GM12878 (cell line): Measurements from ENCODE around the gene NAA60. TPM values are rescaled to one million over a fixed set of nuclear protein-coding genes. Genes with fewer than 3 reads are reported as not detected.
A peak's percentile ranks its signal among the peaks of the same experiment; 100 is the strongest.

Source experiments
- ATAC-seq: fragments of 200-7000 bp; cut with Tn5 transposase; 3 replicates; pipeline ENCODE4 v1.9.1; 2020; ENCODE audit warnings: mild to moderate bottlenecking, moderate library complexity
- BruUV-seq: library from RNA; stranded (reverse); fragments of 400-500 nt; replicated peaks from 2 replicates; lab custom pipeline; 2021; lab: Mats Ljungman, UMichigan
- CTCF ChIA-PET: fragments of 300-600 bp; sonication (Branson Sonifier 250); formaldehyde crosslinking; extraction: SDS; loops from one replicate; lab custom pipeline; 2021; ENCODE audit warnings: inconsistent platforms; lab: Yijun Ruan, JAX
- POLR2A ChIA-PET: fragments of 350-600 bp; formaldehyde crosslinking; extraction: SDS; loops from one replicate; lab custom pipeline; 2021; ENCODE audit warnings: inconsistent platforms; lab: Charles Lee
- RAD21 ChIA-PET: fragments of 300-600 bp; sonication (Branson Sonifier 250); formaldehyde crosslinking; loops from one replicate; lab custom pipeline; 2023; ENCODE audit warnings: antibody characterized with exemption; ENCODE audit not compliant: unreplicated experiment; lab: Charles Lee
- SMC1A ChIA-PET: fragments of 300-600 bp; sonication (Branson Sonifier 250); formaldehyde crosslinking; loops from one replicate; lab custom pipeline; 2023; ENCODE audit not compliant: unreplicated experiment, uncharacterized antibody; lab: Charles Lee
- DNase-seq: peaks from one replicate; pipeline ENCODE4 v3.0.0-alpha.2; 2011; ENCODE audit warnings: low read depth, low spot score
- FAIRE-seq: peaks from 3 replicates; lab custom pipeline; 2011; peaks lifted over from hg19 to GRCh38; lab: Jason Lieb, UNC
- H2AFZ ChIP-seq: 2 replicates; pipeline ENCODE4 v1.6.0; 2011; ENCODE audit warnings: low read depth, low read length, control low read depth; ENCODE audit not compliant: control insufficient read depth
- H3K27ac ChIP-seq: 2 replicates; pipeline ENCODE4 v1.5.1; 2011; ENCODE audit warnings: control low read depth; ENCODE audit not compliant: control insufficient read depth, insufficient read depth
- H3K27me3 ChIP-seq, 2 experiments: replicated peaks in 1 of 2; 2 replicates each; pipeline versions ENCODE4 v1.6.0 to v1.6.1; 2011; ENCODE audit warnings: low read length in 1 of 2; ENCODE audit not compliant: control insufficient read depth in 2 of 2, insufficient read depth in 2 of 2
- H3K36me3 ChIP-seq, 2 experiments: 2 replicates each; pipeline ENCODE4 v1.5.1; 2011; ENCODE audit warnings: low read length in 1 of 2; ENCODE audit not compliant: control insufficient read depth in 2 of 2, insufficient read depth in 2 of 2
- H3K4me1 ChIP-seq: 2 replicates; pipeline ENCODE4 v1.6.1; 2011; ENCODE audit warnings: mild to moderate bottlenecking, low read length, moderate library complexity, mixed read lengths; ENCODE audit not compliant: control insufficient read depth, insufficient read depth
- H3K4me2 ChIP-seq: 2 replicates; pipeline ENCODE4 v1.6.0; 2011; ENCODE audit warnings: control low read depth; ENCODE audit not compliant: control insufficient read depth, insufficient read depth
- H3K4me3 ChIP-seq: fragments of 200-600 bp; sonication (generic); 2 replicates; pipeline ENCODE4 v1.5.1; 2016
- H3K79me2 ChIP-seq: 2 replicates; pipeline ENCODE4 v1.6.0; 2011; ENCODE audit warnings: low read length; ENCODE audit not compliant: control insufficient read depth, insufficient read depth
- H3K9ac ChIP-seq: 2 replicates; pipeline ENCODE4 v1.8.0; 2011; ENCODE audit warnings: low read length, control low read depth, mixed read lengths; ENCODE audit not compliant: control insufficient read depth, insufficient read depth
- H3K9me3 ChIP-seq: replicated peaks from 3 replicates; pipeline ENCODE4 v1.5.1; 2011; ENCODE audit warnings: mild to moderate bottlenecking, low read length; ENCODE audit not compliant: control insufficient read depth, insufficient read depth
- H4K20me1 ChIP-seq: 2 replicates; pipeline ENCODE4 v1.6.0; 2011; ENCODE audit not compliant: control insufficient read depth, insufficient read depth
- ASH2L ChIP-seq: fragments of 300-600, 200-600 bp; sonication (generic); IDR thresholded peaks from 2 replicates; pipeline ENCODE4 v1.6.1; 2017; ENCODE audit warnings: low read depth, mild to moderate bottlenecking, borderline replicate concordance
- CEBPB ChIP-seq, 2 experiments: fragments of 150-350 bp in 1 of 2; IDR thresholded peaks; 2 replicates each; pipeline ENCODE4 v1.6.1; 2012 to 2014; ENCODE audit warnings: low read depth in 2 of 2, low read length in 2 of 2, borderline replicate concordance in 1 of 2, inconsistent platforms in 1 of 2
- EED ChIP-seq: sonication (generic); IDR thresholded peaks from 2 replicates; pipeline ENCODE4 v1.6.1; 2016; ENCODE audit warnings: antibody characterized with exemption, low read depth
- JUNB ChIP-seq: IDR thresholded peaks from 2 replicates; pipeline ENCODE4 v1.6.1; 2016; ENCODE audit warnings: antibody characterized with exemption, mild to moderate bottlenecking
- NBN ChIP-seq: fragments of 450-650 bp; IDR thresholded peaks from 2 replicates; pipeline ENCODE4 v1.6.1; 2016
- NFYA ChIP-seq: IDR thresholded peaks from 2 replicates; pipeline ENCODE4 v1.6.1; 2011; ENCODE audit warnings: low read depth, mild to moderate bottlenecking, low read length, improper control_type of control experiment, borderline replicate concordance
- POLR2AphosphoS5 ChIP-seq: IDR thresholded peaks from 2 replicates; pipeline ENCODE4 v1.6.1; 2011; ENCODE audit warnings: mild to moderate bottlenecking, low read length, inconsistent platforms
- RB1 ChIP-seq: fragments of 450-650 bp; formaldehyde crosslinking; IDR thresholded peaks from 2 replicates; pipeline ENCODE4 v1.6.1; 2017; ENCODE audit warnings: mild to moderate bottlenecking, borderline replicate concordance
- RFX5 ChIP-seq: IDR thresholded peaks from 2 replicates; pipeline ENCODE4 v1.6.1; 2011; ENCODE audit warnings: low read depth, low read length, improper control_type of control experiment
- SMAD1 ChIP-seq: fragments of 450-650 bp; IDR thresholded peaks from 2 replicates; pipeline ENCODE4 v1.6.1; 2018; ENCODE audit warnings: mild to moderate bottlenecking, low read depth; ENCODE audit not compliant: partially characterized antibody
- WGBS: methylation state at CpG from one replicate; pipeline ENCODE4 v1.1.6; 2016; ENCODE audit warnings: low lambda C conversion rate; ENCODE audit not compliant: insufficient replicate concordance, insufficient coverage; ENCODE audit errors: missing lambda C conversion rate; 5-methylcytosine and 5-hydroxymethylcytosine counted together
- in situ Hi-C: fragments of 300-500 bp; cut with MboI; formaldehyde crosslinking; loops from 9 replicates; pipeline ENCODE4 v1.14.3; 2018; ENCODE audit warnings: mixed read lengths
- intact Hi-C: fragments of 100-400 bp; cut with micrococcal nuclease; formaldehyde crosslinking; loops from one replicate; pipeline ENCODE4 v1.14.2; 2022; ENCODE audit not compliant: unreplicated experiment
- polyA plus RNA-seq, 11 experiments: library from polyadenylated mRNA; depleted of rRNA in 4 of 11; unstranded in 6 of 11; stranded (reverse) in 5 of 11; fragments of >200 nt; fragmentation: Nextera tagmentation in 4 of 11; fragmentation: Illumina TruSeq in 1 of 11; extraction: Ambion mirVana in 4 of 11; extraction: Trizol in 1 of 11; gene quantifications; 1 replicate in 1 of 11; 2 replicates in 10 of 11; pipeline versions ENCODE4 v1.2.1 to v1.2.3, GENCODE V29; 2011 to 2016; ENCODE audit warnings: inconsistent platforms in 2 of 11, missing spikeins in 2 of 11, low read depth in 1 of 11
- total RNA-seq, 4 experiments: library from RNA; depleted of rRNA in 3 of 4; stranded (reverse); fragments of >200 nt in 3 of 4; fragmentation: Illumina TruSeq in 1 of 4; extraction: Trizol in 1 of 4; gene quantifications; 2 replicates each; pipeline versions ENCODE4 v1.2.1 to v1.2.3, GENCODE V29; 2013 to 2021
- TF ChIP-seq, protein P1 (sequence below): IDR thresholded peaks from 2 replicates; pipeline ENCODE4 v1.6.1; 2012; ENCODE audit warnings: low read length, inconsistent platforms
- TF ChIP-seq, protein P2 (sequence below): fragments of 450-650 bp; IDR thresholded peaks from 2 replicates; pipeline ENCODE4 v1.6.1; 2017; ENCODE audit warnings: mild to moderate bottlenecking, low read depth, inconsistent platforms; ENCODE audit not compliant: poor library complexity, severe bottlenecking
- TF ChIP-seq, protein P3 (sequence below): fragments of 150-350 bp; IDR thresholded peaks from 2 replicates; pipeline ENCODE4 v1.6.1; 2014; ENCODE audit warnings: mild to moderate bottlenecking, low read depth, low read length

NAA60 gene
- total and polyA plus RNA-seq, 10 of the 15 experiments (the other 5 are each of a cell fraction or from before 2014, with no cell fraction given) = 6.2 to 43.1 (median 34.6) TPM

DNA sequence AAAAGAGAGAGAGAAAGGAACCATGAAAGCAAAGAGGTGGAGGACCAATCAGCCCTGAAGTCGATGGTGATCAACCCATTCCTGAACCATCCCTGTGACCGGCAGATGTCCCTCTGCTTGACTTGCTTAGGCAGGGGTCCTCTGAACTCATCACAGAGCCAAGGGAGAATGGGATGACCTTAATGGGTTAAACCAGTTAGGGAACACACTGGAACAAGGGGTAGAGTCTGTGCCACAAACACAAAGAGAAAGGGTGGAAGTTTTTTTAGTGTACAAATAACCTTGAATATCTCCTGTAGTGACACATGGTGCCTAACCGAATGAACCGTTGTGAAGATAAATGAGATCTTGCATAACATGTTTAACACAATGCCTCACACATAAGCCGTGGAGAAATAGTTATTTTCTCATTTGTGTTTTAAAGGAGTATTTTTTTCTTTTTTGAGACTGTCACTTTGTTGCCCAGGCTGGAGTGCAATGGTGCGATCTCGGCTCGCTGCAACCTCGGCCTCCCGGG lies 11.2 kb downstream of the NAA60 start (continued):
- TF ChIP-seq, protein P1, sequence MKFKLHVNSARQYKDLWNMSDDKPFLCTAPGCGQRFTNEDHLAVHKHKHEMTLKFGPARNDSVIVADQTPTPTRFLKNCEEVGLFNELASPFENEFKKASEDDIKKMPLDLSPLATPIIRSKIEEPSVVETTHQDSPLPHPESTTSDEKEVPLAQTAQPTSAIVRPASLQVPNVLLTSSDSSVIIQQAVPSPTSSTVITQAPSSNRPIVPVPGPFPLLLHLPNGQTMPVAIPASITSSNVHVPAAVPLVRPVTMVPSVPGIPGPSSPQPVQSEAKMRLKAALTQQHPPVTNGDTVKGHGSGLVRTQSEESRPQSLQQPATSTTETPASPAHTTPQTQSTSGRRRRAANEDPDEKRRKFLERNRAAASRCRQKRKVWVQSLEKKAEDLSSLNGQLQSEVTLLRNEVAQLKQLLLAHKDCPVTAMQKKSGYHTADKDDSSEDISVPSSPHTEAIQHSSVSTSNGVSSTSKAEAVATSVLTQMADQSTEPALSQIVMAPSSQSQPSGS = no peak
- TF ChIP-seq RB1 = no peak
- TF ChIP-seq NBN = no peak
- no peak for TF ChIP-seq CEBPB (IDR thresholded peaks at IDR 0.05; ENCODE audit: borderline replicate concordance in 1 of 2, low read depth in 2 of 2, low read length in 2 of 2)

DNA sequence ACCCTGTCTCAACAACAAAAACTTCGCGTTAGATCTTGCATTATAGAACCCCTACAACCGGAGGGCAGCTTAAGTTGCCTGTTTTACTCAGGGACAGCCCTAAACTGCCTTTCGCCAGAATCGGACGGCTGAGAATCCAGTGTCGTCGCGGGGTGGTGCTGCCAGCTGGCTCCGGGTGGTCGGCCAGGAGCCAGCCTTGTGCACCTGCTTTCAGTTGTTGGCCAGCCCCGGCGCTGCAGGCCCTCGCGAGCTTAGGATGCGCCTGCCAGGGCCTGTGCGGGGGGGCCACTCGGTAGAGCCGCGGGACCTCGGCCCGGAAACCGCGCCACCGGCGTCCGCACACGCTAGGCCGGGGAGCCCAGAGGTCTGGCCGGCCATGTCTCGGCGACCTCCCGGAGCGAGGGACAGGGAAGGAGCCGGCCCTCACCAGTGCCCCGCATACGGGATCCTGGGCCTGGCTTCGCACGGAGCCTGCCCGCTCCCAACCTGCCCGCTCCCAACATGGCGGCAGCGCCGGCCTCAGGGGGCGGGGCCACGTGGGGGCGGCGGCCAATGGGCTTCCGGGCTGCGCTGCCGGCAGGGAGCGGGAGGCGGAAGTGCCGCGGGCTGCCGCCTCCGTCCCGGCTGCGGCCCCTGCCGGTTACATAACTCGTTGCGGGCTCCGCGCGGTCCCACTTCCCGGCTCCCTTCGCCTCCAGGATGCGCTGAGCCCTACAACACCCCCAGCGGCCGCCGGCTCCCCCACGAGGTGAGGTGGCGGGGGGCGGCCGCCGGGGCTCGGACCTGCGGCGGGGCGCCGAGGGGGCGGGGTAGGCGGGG lies 14.2 kb downstream of the NAA60 start:
- Histone ChIP-seq H2AFZ (peak overlapping the region; percentile 93), H3K36me3 (no peaks in the 10 kb centered on the region), H4K20me1 (no peaks in the 10 kb centered on the region; the same call in 1 of the 2 replicates), H3K4me2 (peak overlapping the region; percentile 99), H3K9me3 (no peaks in the 10 kb centered on the region), H3K9ac (peak overlapping the region; percentile 79), H3K4me3 (peak overlapping the region; percentile 77), H3K4me1 (peaks cover 21% of the 10 kb centered on the region), H3K79me2 (peaks cover 49% of the 10 kb centered on the region), H3K27ac (peak overlapping the region; percentile 94), H3K27me3 (no peaks in the 10 kb centered on the region)
- POLR2A ChIA-PET = interaction anchor here (0.6 to 1.8 kb wide), 2 partner anchors 14 to 286 kb away, joined by 5 to 10 read pairs; partner anchors contain the start of genes NAA60 and ZNF597
- WGBS = 1% methylated on average over 62 of the region's 83 CpGs
- FAIRE-seq (peak; percentile 18), ATAC-seq (peak; percentile 93), DNase-seq (peak; percentile 49)
- intact Hi-C loops (loop anchor here (2.0 kb wide), 2 partner anchors 193 to 269 kb away; partner anchors contain the start of gene OR1F1), in situ Hi-C loops (no loop called here)
- BruUV-seq = TSS peak; percentile 98
- RAD21 ChIA-PET = no interaction called here
- SMC1A ChIA-PET = interaction anchor here (0.7 to 1.8 kb wide), 6 partner anchors 13 to 269 kb away, joined by 3 to 6 read pairs (median 4); partner anchors contain the start of genes NAA60, ZNF174, ZNF597 and ZSCAN32
- CTCF ChIA-PET = interaction anchor here (0.7 to 1.1 kb wide), 6 partner anchors 9 to 286 kb away, joined by 3 to 8 read pairs (median 4); partner anchors contain the start of genes NAA60, ZNF200 and ZNF597
- TF ChIP-seq JUNB (no peak), RFX5 (no peak), SMAD1 (no peak), NFYA (no peak), EED (0 out of 2 replicates have a peak, but pooled peaks have one; percentile 24), ASH2L (no peak), POLR2AphosphoS5 (peak; percentile 89)
- TF ChIP-seq, protein P2, sequence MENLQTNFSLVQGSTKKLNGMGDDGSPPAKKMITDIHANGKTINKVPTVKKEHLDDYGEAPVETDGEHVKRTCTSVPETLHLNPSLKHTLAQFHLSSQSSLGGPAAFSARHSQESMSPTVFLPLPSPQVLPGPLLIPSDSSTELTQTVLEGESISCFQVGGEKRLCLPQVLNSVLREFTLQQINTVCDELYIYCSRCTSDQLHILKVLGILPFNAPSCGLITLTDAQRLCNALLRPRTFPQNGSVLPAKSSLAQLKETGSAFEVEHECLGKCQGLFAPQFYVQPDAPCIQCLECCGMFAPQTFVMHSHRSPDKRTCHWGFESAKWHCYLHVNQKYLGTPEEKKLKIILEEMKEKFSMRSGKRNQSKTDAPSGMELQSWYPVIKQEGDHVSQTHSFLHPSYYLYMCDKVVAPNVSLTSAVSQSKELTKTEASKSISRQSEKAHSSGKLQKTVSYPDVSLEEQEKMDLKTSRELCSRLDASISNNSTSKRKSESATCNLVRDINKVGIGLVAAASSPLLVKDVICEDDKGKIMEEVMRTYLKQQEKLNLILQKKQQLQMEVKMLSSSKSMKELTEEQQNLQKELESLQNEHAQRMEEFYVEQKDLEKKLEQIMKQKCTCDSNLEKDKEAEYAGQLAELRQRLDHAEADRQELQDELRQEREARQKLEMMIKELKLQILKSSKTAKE = no peak
- TF ChIP-seq, protein P3, sequence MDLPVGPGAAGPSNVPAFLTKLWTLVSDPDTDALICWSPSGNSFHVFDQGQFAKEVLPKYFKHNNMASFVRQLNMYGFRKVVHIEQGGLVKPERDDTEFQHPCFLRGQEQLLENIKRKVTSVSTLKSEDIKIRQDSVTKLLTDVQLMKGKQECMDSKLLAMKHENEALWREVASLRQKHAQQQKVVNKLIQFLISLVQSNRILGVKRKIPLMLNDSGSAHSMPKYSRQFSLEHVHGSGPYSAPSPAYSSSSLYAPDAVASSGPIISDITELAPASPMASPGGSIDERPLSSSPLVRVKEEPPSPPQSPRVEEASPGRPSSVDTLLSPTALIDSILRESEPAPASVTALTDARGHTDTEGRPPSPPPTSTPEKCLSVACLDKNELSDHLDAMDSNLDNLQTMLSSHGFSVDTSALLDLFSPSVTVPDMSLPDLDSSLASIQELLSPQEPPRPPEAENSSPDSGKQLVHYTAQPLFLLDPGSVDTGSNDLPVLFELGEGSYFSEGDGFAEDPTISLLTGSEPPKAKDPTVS = no peak
